Ascending aorta (tissue), 2 donors: ENCODE results near the gene IL1RN. TPM values are rescaled to one million over a fixed set of nuclear protein-coding genes. Genes with fewer than 3 reads are reported as not detected.

ENCODE experiments used
- DNase-seq, 2 donors: peaks; one replicate each; pipeline ENCODE4 v3.0.0-alpha.2; 2019; ENCODE audit warnings: low spot score in 2 of 2
- H3K27ac ChIP-seq, 2 donors: fragments of 200-600 bp; sonication (generic); one replicate each; pipeline ENCODE4 v1.5.1; 2016 to 2017; ENCODE audit warnings: mild to moderate bottlenecking in 1 of 2
- H3K27me3 ChIP-seq: fragments of 200-600 bp; sonication (generic); one replicate; pipeline ENCODE4 v1.5.1; 2017
- H3K36me3 ChIP-seq, 2 donors: fragments of 200-600 bp; sonication (generic); one replicate each; pipeline ENCODE4 v1.5.1; 2016
- H3K4me1 ChIP-seq, 2 donors: fragments of 200-600 bp; sonication (generic); one replicate each; pipeline ENCODE4 v1.5.1; 2016 to 2017; ENCODE audit warnings: mild to moderate bottlenecking in 1 of 2
- H3K4me3 ChIP-seq, 2 donors: fragments of 200-600 bp; sonication (generic); one replicate each; pipeline ENCODE4 v1.5.1; 2016 to 2017; ENCODE audit warnings: mild to moderate bottlenecking in 1 of 2
- H3K9me3 ChIP-seq, 2 donors: fragments of 200-600 bp; sonication (generic); one replicate each; pipeline ENCODE4 v1.5.1; 2016
- CTCF ChIP-seq, 3 experiments: fragments of 200-600 bp in 2 of 3; fragments of 450-650 bp in 1 of 3; sonication (generic) in 2 of 3; IDR thresholded peaks; one replicate each; pipeline ENCODE4 v1.5.1; 2016 to 2019; ENCODE audit warnings: antibody characterized with exemption in 3 of 3, mild to moderate bottlenecking in 1 of 3, moderate library complexity in 1 of 3
- intact Hi-C: fragments of 100-400 bp; cut with DNase I; formaldehyde crosslinking; loops from one replicate; pipeline ENCODE4 v1.15.1; 2023
- total RNA-seq: library from RNA; depleted of rRNA; stranded (reverse); fragments of >200 nt; gene quantifications from one replicate; pipeline ENCODE4 v1.1.0, GENCODE V29; 2016

The IL1RN gene
- total RNA-seq, 1 donor from 2014 or later = not detected

GRCh38 chr2:113160962-113161361, 33.6 kb downstream of the IL1RN start:
- Histone ChIP-seq H3K9me3 (no peaks in the 10 kb centered on the region), H3K27ac (no peak overlapping the region), H3K27me3 (no peaks in the 10 kb centered on the region), H3K4me1 (no peaks in the 10 kb centered on the region), H3K4me3 (no peak overlapping the region), H3K36me3 (no peaks in the 10 kb centered on the region)
- no peak for DNase-seq
- intact Hi-C loops = no loop called here
- no peak for TF ChIP-seq CTCF (IDR thresholded peaks at IDR 0.05)

DNA sequence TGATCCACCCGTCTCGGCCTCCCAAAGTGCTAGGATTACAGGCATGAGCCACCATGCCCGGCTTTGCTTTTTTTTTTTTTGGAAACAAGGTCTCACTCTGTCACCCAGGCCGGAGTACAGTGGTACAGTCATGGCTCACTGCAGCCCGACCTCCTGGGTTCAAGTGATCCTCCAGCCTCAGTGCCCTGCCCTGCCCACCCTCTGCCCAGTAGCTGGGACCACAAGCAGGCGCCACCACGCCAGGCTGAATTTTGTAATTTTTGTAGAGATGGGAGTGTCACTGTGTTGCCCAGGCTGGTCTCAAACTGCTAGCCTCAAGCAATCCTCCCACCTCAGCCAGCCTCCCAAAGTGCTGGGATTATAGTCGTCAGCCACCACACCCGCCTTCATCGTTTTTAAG, 34.8 kb downstream of the IL1RN start:
- intact Hi-C loops = no loop called here
- Histone ChIP-seq H3K27me3 (no peaks in the 10 kb centered on the region), H3K27ac (no peak overlapping the region), H3K4me3 (no peak overlapping the region), H3K4me1 (no peaks in the 10 kb centered on the region), H3K9me3 (no peaks in the 10 kb centered on the region), H3K36me3 (no peaks in the 10 kb centered on the region)
- TF ChIP-seq CTCF (IDR thresholded peaks at IDR 0.05) = no peak
- no peak for DNase-seq

- H3K27ac ChIP-seq = no peak overlapping the region
- no peak for DNase-seq
- no peak overlapping the region for H3K4me3 ChIP-seq
- no peaks in the 10 kb centered on the region for H3K9me3 ChIP-seq
- H3K27me3 ChIP-seq = no peaks in the 10 kb centered on the region
- no peak for TF ChIP-seq CTCF (IDR thresholded peaks at IDR 0.05)
- intact Hi-C loops = no loop called here
- H3K4me1 ChIP-seq = no peaks in the 10 kb centered on the region
- H3K36me3 ChIP-seq = no peaks in the 10 kb centered on the region
Measured at GRCh38 chr2:113162869-113163268, 35.5 kb downstream of the IL1RN start.

GRCh38 chr2:113164215-113164929, 37.0 kb downstream of the IL1RN start:
- intact Hi-C loops = no loop called here
- Histone ChIP-seq H3K27me3 (no peaks in the 10 kb centered on the region), H3K36me3 (no peaks in the 10 kb centered on the region), H3K4me1 (no peaks in the 10 kb centered on the region), H3K4me3 (no peak overlapping the region), H3K27ac (no peak overlapping the region), H3K9me3 (no peaks in the 10 kb centered on the region)
- DNase-seq = no peak
- no peak for TF ChIP-seq CTCF (IDR thresholded peaks at IDR 0.05)

DNA sequence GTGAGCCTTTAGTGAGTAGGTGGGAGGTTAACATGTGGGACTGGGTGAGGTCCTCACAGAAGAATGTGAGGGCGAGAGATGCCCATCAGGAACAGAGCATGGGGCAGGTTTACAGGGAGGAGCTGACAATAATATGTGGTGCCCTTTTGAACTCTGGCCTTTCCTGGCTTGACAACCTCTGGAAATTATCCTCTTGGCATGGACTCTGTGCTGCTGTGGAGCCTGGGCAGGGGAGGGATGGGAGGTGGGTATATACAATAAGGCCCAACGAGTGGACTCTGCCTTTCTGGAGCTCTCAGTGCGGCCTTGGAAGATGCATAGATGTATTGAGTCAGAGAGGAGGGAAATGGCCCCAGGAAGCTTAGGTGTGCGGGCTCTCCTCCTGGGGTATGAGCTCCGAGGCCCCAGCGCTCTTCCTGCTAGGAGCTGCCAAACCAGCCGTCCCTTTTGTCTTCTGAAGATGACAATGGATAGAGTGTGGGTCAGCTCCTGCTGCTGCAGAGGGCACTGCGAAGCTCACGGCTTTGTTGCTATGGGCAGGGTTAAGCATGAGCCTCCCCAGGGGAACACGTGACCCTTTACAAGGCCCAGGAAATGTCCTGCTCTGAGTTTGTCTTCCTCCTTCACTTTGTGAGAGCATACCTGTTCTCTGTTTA, 37.7 kb downstream of the IL1RN start:
- Histone ChIP-seq H3K27ac (no peak overlapping the region), H3K36me3 (no peaks in the 10 kb centered on the region), H3K4me3 (no peak overlapping the region), H3K4me1 (no peaks in the 10 kb centered on the region), H3K9me3 (no peaks in the 10 kb centered on the region), H3K27me3 (no peaks in the 10 kb centered on the region)
- TF ChIP-seq CTCF (IDR thresholded peaks at IDR 0.05) = no peak
- DNase-seq = no peak
- intact Hi-C loops = no loop called here
